Amniotic stem cell (primary cell): Measurements from ENCODE around the gene KRTAP4-16.
A peak's percentile ranks its signal among the peaks of the same experiment; 100 is the strongest.
"Not testable (repeated sequence)": the region's sequence is repeated elsewhere in the genome, so short reads cannot be mapped to it uniquely, and the experiment has no call there.

ENCODE experiments used
- DNase-seq: peaks from one replicate; lab custom pipeline; 2025; lab: John Stamatoyannopoulos, UW

Gene KRTAP4-16

DNA sequence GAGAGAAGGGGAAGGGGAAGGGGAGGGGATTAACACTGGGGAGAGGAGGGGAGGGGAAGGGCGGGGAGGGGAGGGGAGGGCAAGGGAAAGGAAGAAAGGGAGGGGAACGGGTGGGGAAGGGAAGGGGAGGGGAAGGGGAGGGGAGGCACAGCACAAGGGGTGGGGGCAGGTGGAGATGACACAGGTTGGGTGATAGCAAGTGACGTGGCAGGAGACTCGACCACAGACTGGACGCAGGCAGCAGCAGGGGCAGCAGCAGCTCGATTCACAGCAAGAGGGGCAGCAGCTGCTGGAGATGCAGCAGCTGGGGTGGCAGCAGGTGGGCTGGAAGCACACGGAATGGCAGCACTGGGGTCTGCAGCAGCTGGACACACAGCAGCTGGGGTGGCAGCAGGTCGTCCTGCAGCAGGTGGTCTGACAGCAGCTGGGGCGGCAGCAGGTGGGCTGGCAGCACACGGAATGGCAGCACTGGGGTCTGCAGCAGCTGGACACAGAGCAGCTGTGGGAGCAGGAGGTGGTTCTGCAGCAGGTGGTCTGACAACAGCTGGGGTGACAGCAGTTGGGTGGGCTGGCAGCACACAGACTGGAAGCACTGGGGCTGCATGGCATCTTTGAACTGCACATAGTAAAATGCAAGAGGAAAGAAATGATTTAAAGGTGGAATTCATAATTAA, at the start of gene KRTAP4-16:
TSS of gene KRTAP4-16 (minus strand) at position 624 of the 674 bp plus-strand sequence. CDS start at position 624, 0 bp downstream.
- DNase-seq = no peak

DNA sequence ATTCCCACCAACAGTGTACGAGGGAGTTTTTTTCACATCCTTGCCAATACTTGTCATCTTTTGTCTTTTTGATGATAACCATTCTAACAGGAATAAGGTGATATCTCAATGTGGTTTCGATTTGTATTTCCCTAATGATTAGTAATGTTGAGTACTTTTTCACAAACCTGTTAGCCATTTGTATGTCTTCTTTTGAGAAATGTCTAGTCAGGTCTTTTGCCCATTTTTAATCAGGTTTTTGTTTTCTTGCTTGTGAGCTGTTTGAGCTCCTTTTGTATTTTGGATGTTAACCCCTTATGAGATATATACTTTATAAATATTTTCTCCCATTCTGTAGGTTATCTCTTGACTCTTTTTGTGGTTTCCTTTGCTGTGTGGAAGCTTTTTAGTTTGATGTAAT, 49.5 kb upstream of the KRTAP4-16 start:
- DNase-seq = no peak

DNA sequence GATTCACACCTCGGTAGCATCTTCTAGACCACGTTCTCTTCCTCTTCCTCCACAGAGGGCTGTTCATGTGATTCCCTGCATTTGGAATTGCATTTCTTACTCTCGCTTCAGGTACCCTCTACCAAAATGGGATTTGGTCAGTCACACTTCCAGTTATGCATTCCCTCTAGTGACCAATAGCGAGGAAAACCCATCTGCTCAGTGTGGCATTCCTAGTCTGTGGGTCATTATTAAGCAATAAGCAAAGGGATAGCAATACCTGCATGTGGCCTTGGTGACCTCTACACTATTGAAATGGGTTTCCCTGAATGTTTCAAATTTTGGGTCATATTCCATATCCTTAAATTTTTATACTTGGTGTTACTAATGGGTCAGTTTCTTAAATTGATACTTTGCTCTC, 48.0 kb upstream of the KRTAP4-16 start:
- no peak for DNase-seq

DNA sequence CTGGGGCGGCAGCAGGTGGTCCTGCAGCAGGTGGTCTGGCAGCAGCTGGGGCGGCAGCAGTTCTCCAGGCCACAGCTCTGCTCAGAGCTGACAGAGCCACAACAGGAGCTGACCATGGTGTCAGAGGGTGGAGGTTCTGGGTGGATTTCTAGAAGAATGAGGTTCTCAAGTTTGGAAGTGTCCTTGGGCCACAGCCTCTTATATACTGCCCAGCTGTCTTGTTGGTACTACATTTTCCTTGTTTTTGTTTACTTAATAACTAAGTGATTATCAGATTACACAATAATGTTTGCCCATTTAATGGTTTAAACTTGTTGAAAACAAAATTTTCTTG, 47.6 kb upstream of the KRTAP4-16 start, which contains the start of gene KRTAP4-5:
TSS of gene KRTAP4-5 (minus strand) at position 174 of the 334 bp plus-strand sequence. CDS start at position 116, 58 bp downstream.
- no peak for DNase-seq

DNA sequence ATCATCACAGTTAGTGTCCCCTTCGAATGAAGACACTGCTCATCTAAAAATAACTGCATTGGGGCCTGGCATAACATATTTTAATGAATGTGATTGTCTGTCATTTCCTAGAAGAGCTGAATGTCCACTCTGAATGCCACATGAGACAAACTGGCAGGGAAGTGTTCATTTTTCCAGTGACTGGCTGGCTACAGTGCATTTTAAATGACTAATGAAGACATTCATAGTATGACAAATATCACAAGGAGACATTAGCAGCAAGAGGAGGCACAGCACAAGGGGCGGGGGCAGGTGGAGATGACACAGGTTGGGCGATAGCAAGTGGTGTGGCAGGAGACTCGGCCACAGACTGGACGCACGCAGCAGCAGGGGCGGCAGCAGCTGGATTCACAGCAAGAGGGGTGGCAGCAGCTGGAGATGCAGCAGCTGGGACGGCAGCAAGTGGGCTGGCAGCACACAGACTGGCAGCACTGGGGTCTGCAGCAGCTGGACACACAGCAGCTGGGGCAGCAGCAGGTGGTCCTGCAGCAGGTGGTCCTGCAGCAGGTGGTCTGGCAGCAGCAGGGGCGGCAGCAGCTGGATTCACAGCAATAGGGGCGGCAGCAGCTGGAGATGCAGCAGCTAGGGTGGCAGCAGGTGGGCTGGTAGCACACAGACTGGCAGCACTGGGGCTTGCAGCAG, 47.1 kb upstream of the KRTAP4-16 start:
- not testable (repeated sequence) for DNase-seq

DNA sequence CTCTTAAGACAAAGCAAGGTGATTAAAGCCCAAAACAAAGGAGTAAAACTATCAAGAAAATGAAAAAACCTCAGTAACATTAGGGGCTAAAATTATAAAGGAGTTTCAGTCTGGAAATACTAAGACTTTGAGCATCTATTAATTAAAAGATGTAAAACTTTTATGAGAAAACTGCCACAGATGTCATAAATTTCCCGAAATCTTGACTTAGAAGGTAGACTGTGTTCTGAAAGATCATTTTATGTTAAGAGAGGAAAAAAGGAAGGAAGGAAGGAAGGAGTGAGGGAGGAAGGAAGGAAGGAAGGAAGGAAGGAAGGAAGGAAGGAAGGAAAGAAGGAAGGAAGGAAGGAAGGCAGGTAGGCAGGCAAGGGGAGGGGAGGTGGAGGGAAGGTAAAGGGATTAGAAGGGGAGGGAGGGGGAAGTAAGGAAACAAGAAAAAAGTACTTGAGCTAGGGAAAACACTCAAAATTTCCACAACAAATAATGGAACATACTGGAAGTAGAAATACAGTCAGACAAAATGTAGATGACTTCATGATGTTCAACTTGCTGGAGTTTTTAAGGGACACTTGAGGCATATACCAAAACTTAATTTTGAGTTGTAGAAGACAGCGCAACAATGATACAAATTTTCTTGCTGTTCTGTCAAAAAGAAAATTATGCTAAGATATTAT, 45.7 kb upstream of the KRTAP4-16 start:
- no peak for DNase-seq

DNA sequence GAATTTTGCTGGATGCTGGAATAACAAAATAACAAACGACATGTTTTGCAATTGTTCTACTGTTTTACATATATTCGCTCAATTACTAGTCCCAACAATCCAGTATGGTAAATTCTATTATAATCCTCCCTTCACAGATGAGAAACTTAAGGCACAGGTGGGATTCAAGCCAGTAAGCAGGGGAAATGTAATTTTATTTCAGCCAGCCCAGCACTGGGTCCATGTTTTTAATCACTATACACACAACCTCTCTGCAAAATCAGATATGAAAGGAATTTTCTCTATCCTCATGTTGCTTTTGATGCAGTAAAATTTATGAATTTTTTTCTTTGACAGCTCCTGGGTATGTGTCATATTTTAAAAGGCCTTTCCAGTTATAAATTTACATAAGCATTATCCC, 43.3 kb upstream of the KRTAP4-16 start:
- DNase-seq = no peak

DNA sequence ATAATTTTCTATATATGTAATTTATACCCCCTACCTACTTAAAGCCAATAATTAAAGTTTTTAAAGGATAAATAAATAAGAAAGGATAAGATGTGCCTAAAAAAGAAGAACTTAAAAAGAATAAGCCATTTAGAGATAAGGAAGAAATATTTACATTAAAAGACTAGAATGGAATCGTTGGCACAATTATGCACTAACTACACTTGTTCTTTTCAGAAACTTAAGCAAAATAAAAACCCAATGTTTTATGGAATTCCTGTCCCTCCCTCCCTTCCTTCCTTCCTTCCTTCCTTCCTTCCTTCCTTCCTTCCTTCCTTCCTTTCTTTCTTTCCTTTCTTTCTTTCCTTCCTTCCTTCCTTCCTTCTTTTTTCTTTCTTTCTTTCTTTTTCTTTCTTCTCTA, 42.8 kb upstream of the KRTAP4-16 start:
- DNase-seq = no peak

DNA sequence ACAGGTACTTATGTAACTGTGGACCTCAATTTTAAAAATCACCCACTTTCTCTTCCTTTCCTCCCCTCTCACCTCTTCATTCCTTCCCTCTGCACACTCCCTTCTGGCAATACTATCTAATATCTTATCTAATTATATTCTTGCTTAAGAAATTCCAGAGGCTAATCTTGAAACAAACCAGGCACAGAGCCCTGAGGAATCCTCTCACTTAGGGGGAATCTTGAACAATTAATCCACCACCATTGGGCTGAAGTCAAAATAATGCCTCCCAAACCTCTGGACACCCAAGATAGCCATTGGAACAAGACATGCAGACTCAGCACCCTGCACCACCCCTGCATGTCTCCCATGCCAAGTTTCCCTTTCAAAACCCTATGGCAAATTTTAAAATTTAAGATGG, 39.4 kb upstream of the KRTAP4-16 start:
- no peak for DNase-seq

DNA sequence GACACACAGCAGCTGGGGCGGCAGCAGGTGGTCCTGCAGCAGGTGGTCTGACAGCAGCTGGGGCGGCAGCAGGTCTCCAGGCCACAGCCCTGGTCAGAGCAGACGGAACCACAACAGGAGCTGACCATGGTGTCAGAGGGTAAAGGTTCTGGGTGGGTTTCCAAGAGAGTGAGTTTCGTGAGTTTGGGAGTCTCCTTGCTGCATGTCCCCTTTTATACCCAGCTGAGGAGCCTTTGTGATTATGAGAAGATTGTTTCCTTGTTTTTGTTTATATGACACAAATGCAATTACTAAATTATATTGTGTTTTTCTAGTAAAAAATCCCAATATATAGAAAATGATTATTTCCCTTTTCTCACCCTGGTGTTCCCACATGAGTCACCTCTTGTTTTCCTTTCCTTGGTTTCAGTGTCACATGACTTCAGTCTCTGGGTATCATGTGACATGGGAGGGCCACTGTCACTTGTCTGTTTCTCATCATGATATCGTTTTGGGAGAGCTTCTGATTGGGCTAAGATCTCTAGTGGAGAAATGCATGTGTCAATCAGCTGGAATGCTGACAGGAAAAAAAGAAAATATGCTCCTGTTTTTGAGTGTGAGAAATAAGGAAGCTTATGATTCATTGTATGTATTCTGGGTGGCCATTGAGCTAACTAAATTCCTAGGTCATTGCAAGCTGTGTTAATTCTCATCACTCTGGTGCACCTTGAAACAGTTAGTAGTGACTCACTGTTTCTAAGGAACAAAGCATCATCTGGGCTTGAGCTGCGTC, 38.5 kb upstream of the KRTAP4-16 start, which contains the start of gene KRTAP4-6:
TSS of gene KRTAP4-6 (minus strand) at position 185 of the 772 bp plus-strand sequence. CDS start at position 128, 57 bp downstream.
- DNase-seq = peak; percentile 21

DNA sequence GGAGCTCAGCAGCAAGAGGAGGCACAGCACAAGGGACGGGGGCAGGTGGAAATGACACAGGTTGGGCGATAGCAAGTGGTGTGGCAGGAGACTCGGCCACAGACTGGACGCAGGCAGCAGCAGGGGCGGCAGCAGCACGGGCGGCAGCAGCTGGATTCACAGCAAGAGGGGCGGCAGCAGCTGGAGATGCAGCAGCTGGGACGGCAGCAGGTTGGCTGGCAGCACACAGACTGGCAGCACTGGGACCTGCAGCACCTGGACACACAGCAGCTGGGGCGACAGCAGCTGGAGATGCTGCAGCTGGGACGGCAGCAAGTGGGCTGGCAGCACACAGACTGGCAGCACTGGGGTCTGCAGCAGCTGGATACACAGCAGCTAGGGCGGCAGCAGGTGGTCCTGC, 37.9 kb upstream of the KRTAP4-16 start:
- DNase-seq = not testable (repeated sequence)

DNA sequence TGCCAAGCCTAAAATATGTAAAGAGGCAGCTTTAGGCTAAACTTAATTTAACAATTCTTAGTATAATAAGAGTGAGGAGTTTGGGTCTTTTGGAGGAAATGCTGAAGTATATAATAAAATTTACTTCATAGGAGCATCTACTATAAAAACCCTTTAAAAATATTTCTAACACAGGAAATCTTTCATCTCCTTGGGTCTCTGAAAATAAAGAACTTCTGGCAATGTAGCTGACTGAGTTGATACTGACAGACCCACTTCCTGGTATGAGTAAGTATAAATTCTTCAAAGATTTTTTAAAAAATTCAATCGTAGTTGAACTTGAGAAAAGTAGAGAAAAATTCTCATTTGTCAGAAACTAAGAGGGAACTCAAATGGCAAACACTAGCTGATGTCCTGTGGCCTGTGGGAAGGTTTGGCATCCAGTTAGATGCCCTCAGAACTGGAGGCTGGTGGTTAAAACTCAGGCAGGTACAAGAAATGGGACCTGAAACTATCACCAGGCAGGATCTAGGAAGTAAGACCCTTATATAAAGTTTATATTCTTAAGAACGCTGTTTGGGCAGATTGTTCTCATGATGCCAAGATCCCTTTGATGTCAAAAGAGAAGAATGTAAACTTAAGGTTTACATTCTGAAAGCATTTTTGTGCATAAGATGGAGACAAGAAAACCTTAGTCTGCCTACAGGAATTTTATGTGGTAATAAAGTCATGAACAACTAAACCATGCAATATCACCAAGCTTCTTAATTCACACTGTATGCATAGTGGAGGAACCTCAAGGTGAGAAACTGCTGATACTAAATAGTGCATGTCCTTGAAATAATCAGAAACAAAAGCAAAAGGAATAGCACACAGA, 32.1 kb upstream of the KRTAP4-16 start:
- no peak for DNase-seq

DNA sequence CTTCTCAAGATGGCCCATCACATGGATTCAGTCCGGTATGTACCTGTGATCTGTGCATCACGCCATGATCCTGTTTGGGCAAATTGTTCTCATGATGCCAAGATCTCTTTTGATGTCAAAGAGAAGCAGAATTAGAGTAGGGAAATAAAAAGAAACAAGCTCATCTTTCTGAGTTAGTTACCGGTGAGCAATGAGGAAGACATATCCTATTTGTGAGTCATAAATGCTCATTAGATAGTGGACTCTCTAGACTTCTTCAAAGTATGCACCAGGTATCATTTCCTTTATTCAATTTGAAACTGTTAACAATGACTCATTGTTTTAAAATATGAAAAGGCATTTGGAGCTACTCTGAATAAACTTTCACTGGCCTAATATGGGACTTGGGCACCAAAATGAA, 30.0 kb upstream of the KRTAP4-16 start:
- DNase-seq = no peak

DNA sequence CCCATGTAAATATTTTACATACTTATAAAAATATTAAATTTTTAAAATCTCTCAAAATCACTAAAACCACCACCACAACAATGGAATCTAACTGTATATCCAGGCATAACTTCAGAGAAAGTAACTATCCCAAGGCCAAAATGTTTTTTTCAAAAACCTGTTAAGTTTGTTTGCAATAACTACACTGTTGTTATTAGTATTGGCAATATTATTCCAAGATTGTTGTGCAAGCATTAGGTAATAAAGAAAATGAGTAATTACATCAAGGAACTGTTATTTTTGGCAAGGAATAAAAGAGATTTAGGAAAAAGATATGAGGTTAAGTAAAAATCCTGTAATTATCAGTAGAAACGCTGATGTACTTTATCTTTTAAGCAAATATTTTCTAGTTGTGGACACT, 25.4 kb upstream of the KRTAP4-16 start:
- no peak for DNase-seq

DNA sequence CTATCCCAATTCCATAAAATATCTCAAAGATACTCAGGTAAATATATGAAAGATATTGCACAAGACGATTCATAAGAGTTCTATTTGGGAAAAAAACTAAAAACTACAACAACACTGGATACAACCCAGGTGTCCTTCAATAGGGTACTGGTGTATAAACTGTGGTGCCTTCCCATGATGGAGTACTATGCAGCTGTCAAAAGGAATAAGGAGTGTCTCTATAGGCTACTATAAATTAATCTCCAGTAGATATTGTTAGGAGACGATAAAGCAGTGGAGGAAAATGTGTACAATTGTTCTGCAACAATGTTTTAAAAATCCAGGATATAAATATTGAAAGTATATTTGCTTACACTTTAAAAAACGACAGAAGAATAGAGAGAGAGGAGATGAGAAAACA, 24.4 kb upstream of the KRTAP4-16 start:
- DNase-seq = no peak

DNA sequence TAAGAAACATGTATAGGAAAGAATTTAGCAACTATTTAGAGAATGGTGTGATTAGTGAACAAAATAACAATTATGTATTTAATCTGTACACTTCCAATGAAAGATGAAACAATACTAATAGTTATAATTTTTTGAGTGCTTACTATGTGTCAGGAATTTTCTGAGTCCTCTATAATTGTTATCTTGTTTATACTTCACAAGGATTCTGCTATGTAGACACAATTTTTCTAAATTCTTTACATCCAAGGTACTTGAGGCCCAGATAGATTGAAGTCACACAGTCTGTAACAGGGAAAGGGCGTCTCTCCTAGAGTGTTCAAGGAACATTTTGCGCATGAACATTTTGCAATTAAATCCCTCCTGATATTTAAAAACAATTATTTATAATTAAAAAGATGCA, 23.1 kb upstream of the KRTAP4-16 start:
- no peak for DNase-seq

DNA sequence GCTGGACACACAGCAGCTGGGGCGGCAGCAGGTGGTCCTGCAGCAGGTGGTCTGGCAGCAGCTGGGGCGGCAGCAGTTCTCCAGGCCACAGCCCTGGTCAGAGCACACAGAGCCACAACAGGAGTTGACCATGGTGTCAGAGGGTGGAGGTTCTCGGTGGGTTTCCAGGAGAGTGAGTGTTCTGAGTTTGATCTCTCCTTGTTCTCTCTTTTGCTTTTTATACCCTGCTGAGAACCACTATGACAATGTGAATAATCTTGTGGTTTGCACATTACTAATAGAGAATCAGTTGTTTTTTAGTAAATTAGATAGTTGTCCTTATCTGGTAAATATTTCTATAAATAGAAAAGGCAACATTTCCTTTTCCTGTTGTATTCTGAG, 22.0 kb upstream of the KRTAP4-16 start, which contains the start of gene KRTAP4-12:
TSS of gene KRTAP4-12 (minus strand) at position 192 of the 381 bp plus-strand sequence. CDS start at position 132, 60 bp downstream.
- not testable (repeated sequence) for DNase-seq

DNA sequence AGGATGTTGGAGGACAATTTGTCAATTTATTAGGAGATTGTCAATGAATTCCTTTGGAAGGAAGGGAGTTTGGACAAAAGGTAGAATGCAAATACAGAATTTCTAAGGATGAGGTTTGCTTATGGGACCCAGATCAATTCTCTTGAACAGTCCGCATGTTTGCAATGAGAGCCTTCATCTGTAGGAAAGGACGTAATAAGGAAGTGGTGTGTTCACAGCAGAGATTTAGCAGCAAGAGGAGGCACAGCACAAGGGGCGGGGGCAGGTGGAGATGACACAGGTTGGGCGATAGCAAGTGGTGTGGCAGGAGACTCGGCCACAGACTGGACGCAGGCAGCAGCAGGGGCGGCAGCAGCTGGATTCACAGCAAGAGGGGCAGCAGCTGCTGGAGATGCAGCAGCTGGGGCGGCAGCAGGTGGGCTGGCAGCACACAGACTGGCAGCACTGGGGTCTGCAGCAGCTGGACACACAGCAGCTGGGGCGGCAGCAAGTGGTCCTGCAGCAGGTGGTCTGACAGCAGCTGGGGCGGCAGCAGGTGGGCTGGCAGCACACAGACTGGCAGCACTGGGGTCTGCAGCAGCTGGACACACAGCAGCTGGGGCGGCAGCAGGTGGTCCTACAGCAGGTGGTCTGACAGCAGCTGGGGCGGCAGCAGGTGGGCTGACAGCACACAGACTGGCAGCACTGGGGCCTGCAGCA, 21.4 kb upstream of the KRTAP4-16 start:
- DNase-seq = not testable (repeated sequence)

DNA sequence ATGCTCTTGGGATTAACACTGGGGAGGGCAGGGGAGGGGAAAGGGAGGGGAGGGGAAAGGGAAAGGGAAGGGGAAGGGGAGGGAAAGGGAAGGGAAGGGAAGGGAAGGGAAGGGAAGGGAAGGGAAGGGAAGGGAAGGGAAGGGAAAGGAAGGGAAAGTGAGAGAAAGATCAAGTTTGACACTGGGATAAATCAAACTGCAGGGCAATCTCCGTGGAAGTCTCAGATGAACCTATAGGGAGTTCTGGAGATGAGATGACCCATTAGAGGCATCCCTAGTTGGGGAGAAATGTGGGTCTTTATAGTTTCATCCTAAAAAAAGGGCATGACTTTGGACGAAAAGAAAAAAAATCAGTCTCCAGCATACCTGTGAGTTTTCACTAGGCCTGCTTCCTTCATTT, 19.7 kb upstream of the KRTAP4-16 start:
- no peak for DNase-seq
